A549 (cell line): ENCODE results near the gene CELSR1.

ENCODE experiments used
- BCL3 ChIP-seq: fragments of >200 bp; sonication (Bioruptor Twin); formaldehyde crosslinking; IDR thresholded peaks from 3 replicates; pipeline ENCODE4 v1.6.1; 2016
- CTCF ChIP-seq: fragments of >200 bp; sonication (Bioruptor Twin); formaldehyde crosslinking; IDR thresholded peaks from 3 replicates; pipeline ENCODE4 v1.5.1; 2016
- KDM1A ChIP-seq: fragments of 200-600 bp; sonication (generic); IDR thresholded peaks from 2 replicates; pipeline ENCODE4 v1.6.1; 2016; ENCODE audit warnings: low read depth, mild to moderate bottlenecking
- SMC3 ChIP-seq: fragments of >200 bp; sonication (Bioruptor Twin); formaldehyde crosslinking; IDR thresholded peaks from 3 replicates; pipeline ENCODE4 v1.6.1; 2018; ENCODE audit warnings: inconsistent platforms

- TF ChIP-seq CTCF (no peak), KDM1A (no peak), SMC3 (no peak), BCL3 (no peak)
These were observed 10.4 kb upstream of the CELSR1 start for GRCh38 chr22:46547883-46548244.
